Measurements from ENCODE around the gene SHROOM3.
A peak's percentile ranks its signal among the peaks of the same experiment; 100 is the strongest.

Gene SHROOM3

GRCh38 chr4:76674983-76675382 lies 240.0 kb downstream of the SHROOM3 start:
- DNase-seq = no peak

GRCh38 chr4:76677571-76678326 lies 242.7 kb downstream of the SHROOM3 start:
- DNase-seq = no peak

- peak; percentile 13 for DNase-seq
These were observed 244.7 kb downstream of the SHROOM3 start for GRCh38 chr4:76679691-76680090.

- no peak for DNase-seq
These were observed 245.9 kb downstream of the SHROOM3 start for GRCh38 chr4:76680952-76681351.

- no peak for DNase-seq
These were observed 247.0 kb downstream of the SHROOM3 start for GRCh38 chr4:76681996-76682395.

- no peak for DNase-seq
These were observed 248.1 kb downstream of the SHROOM3 start for GRCh38 chr4:76683144-76683543.

- DNase-seq = peak; percentile 7
These were observed 252.9 kb downstream of the SHROOM3 start for GRCh38 chr4:76687746-76688448.

GRCh38 chr4:76688619-76689144 lies 253.7 kb downstream of the SHROOM3 start:
- DNase-seq = no peak

GRCh38 chr4:76689145-76689817 lies 254.3 kb downstream of the SHROOM3 start:
- peak; percentile 5 for DNase-seq

GRCh38 chr4:76690011-76690905 lies 255.2 kb downstream of the SHROOM3 start:
- no peak for DNase-seq

- DNase-seq = no peak
These were observed 255.9 kb downstream of the SHROOM3 start for GRCh38 chr4:76690906-76691275.

- DNase-seq = no peak
These were observed 257.0 kb downstream of the SHROOM3 start for GRCh38 chr4:76691807-76692582.

GRCh38 chr4:76692761-76693160 lies 257.7 kb downstream of the SHROOM3 start:
- no peak for DNase-seq

GRCh38 chr4:76694056-76694455 lies 259.0 kb downstream of the SHROOM3 start:
- no peak for DNase-seq

- no peak for DNase-seq
These were observed 261.1 kb downstream of the SHROOM3 start for GRCh38 chr4:76696109-76696508.

- DNase-seq = no peak
These were observed 262.2 kb downstream of the SHROOM3 start for GRCh38 chr4:76697129-76697803.

GRCh38 chr4:76698141-76698540 lies 263.1 kb downstream of the SHROOM3 start:
- DNase-seq = no peak

GRCh38 chr4:76699751-76700310 lies 264.8 kb downstream of the SHROOM3 start:
- DNase-seq = no peak

GRCh38 chr4:76702440-76703122 lies 267.6 kb downstream of the SHROOM3 start:
- DNase-seq = no peak

GRCh38 chr4:76703123-76703490 lies 268.1 kb downstream of the SHROOM3 start:
- no peak for DNase-seq
